Mesendoderm (in vitro differentiated cells): Measurements from ENCODE around the gene SMPDL3B.
A peak's percentile ranks its signal among the peaks of the same experiment; 100 is the strongest.

Experiments used
- DNase-seq: peaks from one replicate; pipeline ENCODE4 v3.0.0; 2013
- H2AK5ac ChIP-seq: 2 replicates; pipeline ENCODE4 v1.6.1; 2013; ENCODE audit warnings: low read length, inconsistent platforms
- H2BK120ac ChIP-seq: 2 replicates; pipeline ENCODE4 v1.6.1; 2013; ENCODE audit warnings: low read depth, mild to moderate bottlenecking, low read length, moderate library complexity, mixed read lengths
- H2BK15ac ChIP-seq: replicated peaks from 2 replicates; pipeline ENCODE4 v1.6.1; 2013; ENCODE audit warnings: low read depth, mild to moderate bottlenecking, moderate library complexity
- H2BK5ac ChIP-seq: 2 replicates; pipeline ENCODE4 v1.6.1; 2013; ENCODE audit warnings: low read length, inconsistent platforms
- H3K18ac ChIP-seq: 2 replicates; pipeline ENCODE4 v1.6.1; 2013; ENCODE audit warnings: mild to moderate bottlenecking, low read length, mixed read lengths
- H3K23ac ChIP-seq: one replicate; pipeline ENCODE4 v1.6.1; 2013; ENCODE audit warnings: low read length
- H3K27ac ChIP-seq: 2 replicates; pipeline ENCODE4 v1.5.1; 2013; ENCODE audit warnings: low read depth, mild to moderate bottlenecking, inconsistent platforms, low read length, moderate library complexity
- H3K27me3 ChIP-seq: 2 replicates; pipeline ENCODE4 v1.6.1; 2013; ENCODE audit warnings: low read length, control low read depth, mild to moderate bottlenecking, inconsistent platforms; ENCODE audit not compliant: insufficient read depth, poor library complexity
- H3K36me3 ChIP-seq: 2 replicates; pipeline ENCODE4 v1.6.1; 2013; ENCODE audit warnings: low read length, inconsistent platforms; ENCODE audit not compliant: control insufficient read depth, insufficient read depth
- H3K4ac ChIP-seq: one replicate; pipeline ENCODE4 v1.6.1; 2013; ENCODE audit warnings: low read depth, mild to moderate bottlenecking, low read length, moderate library complexity
- H3K4me1 ChIP-seq: 2 replicates; pipeline ENCODE4 v1.6.1; 2013; ENCODE audit warnings: low read depth, low read length, inconsistent platforms; ENCODE audit not compliant: control insufficient read depth
- H3K4me2 ChIP-seq: 2 replicates; pipeline ENCODE4 v1.6.1; 2013; ENCODE audit warnings: low read length
- H3K4me3 ChIP-seq: 2 replicates; pipeline ENCODE4 v1.5.1; 2013; ENCODE audit warnings: mild to moderate bottlenecking, low read length
- H3K56ac ChIP-seq: one replicate; pipeline ENCODE4 v1.6.1; 2013; ENCODE audit warnings: low read length
- H3K79me1 ChIP-seq: 2 replicates; pipeline ENCODE4 v1.6.1; 2013; ENCODE audit warnings: low read length, inconsistent platforms
- H3K79me2 ChIP-seq: 2 replicates; pipeline ENCODE4 v1.6.1; 2013; ENCODE audit warnings: mild to moderate bottlenecking, low read length; ENCODE audit not compliant: control insufficient read depth, insufficient read depth
- H3K9ac ChIP-seq: 2 replicates; pipeline ENCODE4 v1.6.1; 2013; ENCODE audit warnings: low read length, inconsistent platforms
- H4K5ac ChIP-seq: one replicate; pipeline ENCODE4 v1.6.1; 2013; ENCODE audit warnings: low read length
- H4K8ac ChIP-seq: one replicate; pipeline ENCODE4 v1.6.1; 2013; ENCODE audit warnings: low read depth, mild to moderate bottlenecking, control low read depth, low read length, moderate library complexity
- WGBS: extraction: QIAGEN DNeasy Blood & Tissue Kit; methylation state at CpG from one replicate; pipeline ENCODE4 v1.1.7; 2013; ENCODE audit warnings: low lambda C conversion rate, missing lambda C conversion rate; ENCODE audit not compliant: insufficient coverage; ENCODE audit errors: extremely low coverage; 5-methylcytosine and 5-hydroxymethylcytosine counted together

SMPDL3B gene

DNA sequence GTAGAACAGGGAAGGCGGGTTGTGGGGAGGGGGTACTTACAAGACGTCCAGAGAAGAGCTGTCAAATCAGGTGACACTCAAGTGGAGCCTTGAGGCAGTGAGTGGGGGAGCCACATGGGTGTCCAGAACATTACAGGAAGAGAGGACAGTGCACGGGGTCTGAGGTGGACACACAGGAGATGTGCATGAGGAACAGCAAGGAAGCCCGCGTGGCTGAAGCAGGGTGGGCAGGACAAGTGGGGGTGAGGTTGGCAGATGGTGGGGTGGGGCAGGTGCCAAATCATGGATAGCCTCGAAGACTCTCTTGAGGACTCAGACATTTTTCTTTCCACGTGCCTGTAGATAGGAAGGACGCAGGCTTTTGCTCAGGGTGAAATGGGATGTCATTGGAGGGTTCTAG is 921 bp downstream of the SMPDL3B start:
- no peak overlapping the region for H4K5ac ChIP-seq
- no peak overlapping the region for H3K4me3 ChIP-seq
- no peaks in the 10 kb centered on the region for H3K79me1 ChIP-seq
- peaks cover 8% of the 10 kb centered on the region for H3K4me1 ChIP-seq
- H3K79me2 ChIP-seq = no peaks in the 10 kb centered on the region
- no peak overlapping the region for H2BK120ac ChIP-seq
- H4K8ac ChIP-seq = no peak overlapping the region
- WGBS = no CpG with 5 or more reads among the region's 8 CpGs
- H3K18ac ChIP-seq = no peak overlapping the region
- no peak for DNase-seq
- H3K9ac ChIP-seq = peak overlapping the region; percentile 9
- H3K27me3 ChIP-seq = no peaks in the 10 kb centered on the region
- no peak overlapping the region for H3K4ac ChIP-seq
- no peak overlapping the region for H3K23ac ChIP-seq
- H3K27ac ChIP-seq = no peak overlapping the region
- no peak overlapping the region for H2BK15ac ChIP-seq
- no peaks in the 10 kb centered on the region for H3K36me3 ChIP-seq
- H2AK5ac ChIP-seq = no peak overlapping the region
- H3K56ac ChIP-seq = no peak overlapping the region
- H3K4me2 ChIP-seq = no peak overlapping the region
- H2BK5ac ChIP-seq = no peak overlapping the region

DNA sequence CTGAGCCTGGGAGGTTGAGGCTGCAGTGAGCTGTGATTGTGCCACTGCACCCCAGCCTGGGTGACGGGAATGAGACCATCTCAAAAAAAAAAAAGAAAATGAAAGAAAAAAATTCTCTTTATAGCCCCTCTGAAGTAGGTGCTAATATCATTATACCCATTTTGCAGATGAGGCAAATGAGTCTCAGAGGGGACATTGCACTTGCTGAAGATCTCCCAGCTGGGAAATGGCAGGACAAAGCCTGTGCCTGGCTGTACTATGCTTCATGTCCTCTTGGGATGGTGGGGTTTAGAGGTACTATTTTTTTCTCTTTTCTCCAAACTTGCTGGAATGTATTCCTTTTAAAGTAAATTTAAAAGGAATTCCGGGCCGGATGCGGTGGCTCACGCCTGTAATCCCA is 1.6 kb downstream of the SMPDL3B start:
- H3K23ac ChIP-seq = no peak overlapping the region
- H3K36me3 ChIP-seq = no peaks in the 10 kb centered on the region
- H3K79me1 ChIP-seq = no peaks in the 10 kb centered on the region
- H4K5ac ChIP-seq = no peak overlapping the region
- H3K56ac ChIP-seq = no peak overlapping the region
- no peak overlapping the region for H3K4me2 ChIP-seq
- H3K4me1 ChIP-seq = peaks cover 8% of the 10 kb centered on the region
- no peak for DNase-seq
- no peak overlapping the region for H3K4me3 ChIP-seq
- H3K9ac ChIP-seq = no peak overlapping the region
- H4K8ac ChIP-seq = no peak overlapping the region
- WGBS = no CpG with 5 or more reads among the region's 5 CpGs
- no peak overlapping the region for H3K18ac ChIP-seq
- no peaks in the 10 kb centered on the region for H3K27me3 ChIP-seq
- no peak overlapping the region for H2BK15ac ChIP-seq
- no peak overlapping the region for H2BK5ac ChIP-seq
- H2AK5ac ChIP-seq = no peak overlapping the region
- H3K79me2 ChIP-seq = no peaks in the 10 kb centered on the region
- no peak overlapping the region for H3K4ac ChIP-seq
- no peak overlapping the region for H3K27ac ChIP-seq
- H2BK120ac ChIP-seq = no peak overlapping the region

DNA sequence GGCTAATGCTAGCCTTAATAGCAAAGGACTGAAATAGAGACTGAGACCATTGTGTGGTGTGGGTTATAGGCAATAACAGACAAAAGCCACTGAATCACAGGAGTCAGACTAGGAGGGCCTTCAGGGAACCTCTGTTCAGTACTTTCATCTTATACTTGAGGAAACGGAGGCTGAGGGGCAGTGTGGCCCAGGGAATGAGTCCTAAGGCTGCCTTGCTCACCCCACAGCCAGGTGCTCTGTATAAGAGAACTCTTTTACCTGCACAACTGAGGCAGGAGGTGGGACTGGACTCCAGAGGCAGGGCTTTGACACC is 2.7 kb downstream of the SMPDL3B start:
- H4K8ac ChIP-seq = no peak overlapping the region
- no peak overlapping the region for H3K9ac ChIP-seq
- no peak overlapping the region for H4K5ac ChIP-seq
- no peaks in the 10 kb centered on the region for H3K36me3 ChIP-seq
- no peak for DNase-seq
- no peak overlapping the region for H3K4me3 ChIP-seq
- H3K4me1 ChIP-seq = peaks cover 8% of the 10 kb centered on the region
- H3K23ac ChIP-seq = no peak overlapping the region
- H3K79me2 ChIP-seq = no peaks in the 10 kb centered on the region
- no peak overlapping the region for H2BK120ac ChIP-seq
- WGBS = no CpG with 5 or more reads among the region's 1 CpG
- no peak overlapping the region for H3K18ac ChIP-seq
- no peak overlapping the region for H2AK5ac ChIP-seq
- H2BK5ac ChIP-seq = no peak overlapping the region
- H3K4me2 ChIP-seq = no peak overlapping the region
- no peaks in the 10 kb centered on the region for H3K27me3 ChIP-seq
- no peak overlapping the region for H2BK15ac ChIP-seq
- H3K79me1 ChIP-seq = no peaks in the 10 kb centered on the region
- H3K4ac ChIP-seq = no peak overlapping the region
- H3K27ac ChIP-seq = no peak overlapping the region
- H3K56ac ChIP-seq = peak overlapping the region; percentile 25

GRCh38 chr1:27938488-27938887 is 3.7 kb downstream of the SMPDL3B start:
- H2AK5ac ChIP-seq = no peak overlapping the region
- H3K27me3 ChIP-seq = no peaks in the 10 kb centered on the region
- H4K8ac ChIP-seq = no peak overlapping the region
- H2BK5ac ChIP-seq = no peak overlapping the region
- DNase-seq = no peak
- H3K36me3 ChIP-seq = no peaks in the 10 kb centered on the region
- no peaks in the 10 kb centered on the region for H3K79me1 ChIP-seq
- H3K23ac ChIP-seq = no peak overlapping the region
- peaks cover 8% of the 10 kb centered on the region for H3K4me1 ChIP-seq
- no peak overlapping the region for H3K4me2 ChIP-seq
- no peak overlapping the region for H3K4ac ChIP-seq
- H2BK120ac ChIP-seq = no peak overlapping the region
- no peak overlapping the region for H3K27ac ChIP-seq
- WGBS = no CpG with 5 or more reads among the region's 4 CpGs
- no peak overlapping the region for H3K18ac ChIP-seq
- H2BK15ac ChIP-seq = no peak overlapping the region
- H4K5ac ChIP-seq = no peak overlapping the region
- no peaks in the 10 kb centered on the region for H3K79me2 ChIP-seq
- H3K56ac ChIP-seq = no peak overlapping the region
- H3K4me3 ChIP-seq = no peak overlapping the region
- H3K9ac ChIP-seq = no peak overlapping the region

GRCh38 chr1:27940297-27940696 is 5.5 kb downstream of the SMPDL3B start:
- WGBS = no CpG with 5 or more reads among the region's 6 CpGs
- H3K9ac ChIP-seq = no peak overlapping the region
- H3K56ac ChIP-seq = peak overlapping the region; percentile 25
- no peak overlapping the region for H2BK5ac ChIP-seq
- H3K79me1 ChIP-seq = no peaks in the 10 kb centered on the region
- no peak overlapping the region for H3K4ac ChIP-seq
- no peak overlapping the region for H2AK5ac ChIP-seq
- H3K4me1 ChIP-seq = peaks cover 6% of the 10 kb centered on the region
- no peak overlapping the region for H3K4me3 ChIP-seq
- no peaks in the 10 kb centered on the region for H3K36me3 ChIP-seq
- H3K79me2 ChIP-seq = no peaks in the 10 kb centered on the region
- H3K18ac ChIP-seq = no peak overlapping the region
- H2BK120ac ChIP-seq = no peak overlapping the region
- no peak overlapping the region for H4K5ac ChIP-seq
- H3K27ac ChIP-seq = no peak overlapping the region
- H2BK15ac ChIP-seq = no peak overlapping the region
- DNase-seq = peak; percentile 42
- no peaks in the 10 kb centered on the region for H3K27me3 ChIP-seq
- H3K4me2 ChIP-seq = no peak overlapping the region
- no peak overlapping the region for H4K8ac ChIP-seq
- no peak overlapping the region for H3K23ac ChIP-seq

GRCh38 chr1:27940870-27941560 is 6.2 kb downstream of the SMPDL3B start:
- Histone ChIP-seq H3K9ac (no peak overlapping the region), H4K5ac (no peak overlapping the region), H3K4me2 (no peak overlapping the region), H3K18ac (no peak overlapping the region), H2AK5ac (no peak overlapping the region), H3K4me1 (peaks cover 2% of the 10 kb centered on the region), H2BK5ac (no peak overlapping the region), H3K36me3 (no peaks in the 10 kb centered on the region), H4K8ac (no peak overlapping the region), H3K27ac (no peak overlapping the region), H3K56ac (no peak overlapping the region), H3K27me3 (no peaks in the 10 kb centered on the region), H2BK120ac (no peak overlapping the region), H3K4ac (no peak overlapping the region), H3K23ac (no peak overlapping the region), H3K4me3 (no peak overlapping the region), H2BK15ac (no peak overlapping the region), H3K79me2 (no peaks in the 10 kb centered on the region), H3K79me1 (no peaks in the 10 kb centered on the region)
- DNase-seq = no peak
- WGBS = no CpG with 5 or more reads among the region's 9 CpGs
